Left hindlimb (tissue), 1 donor: ENCODE data around the gene NTNG1.

Experiments used
- DNase-seq: peaks from one replicate; pipeline ENCODE4 v3.0.0-alpha.2; 2018

Gene NTNG1

GRCh38 chr1:107344268-107344760 is 203.5 kb downstream of the NTNG1 start:
- DNase-seq, result no peak

GRCh38 chr1:107344836-107345235 is 204.0 kb downstream of the NTNG1 start:
- DNase-seq, result no peak

- no peak for DNase-seq
These were observed 212.0 kb downstream of the NTNG1 start for GRCh38 chr1:107352850-107353249.

- DNase-seq, result no peak
These were observed 216.5 kb downstream of the NTNG1 start for GRCh38 chr1:107357376-107357775.

- DNase-seq, result no peak
These were observed 217.9 kb downstream of the NTNG1 start for GRCh38 chr1:107358619-107359327.

GRCh38 chr1:107359472-107360241 is 218.8 kb downstream of the NTNG1 start:
- DNase-seq, result no peak

GRCh38 chr1:107362468-107363140 is 221.8 kb downstream of the NTNG1 start:
- DNase-seq, result no peak

- no peak for DNase-seq
These were observed 222.3 kb downstream of the NTNG1 start for GRCh38 chr1:107363154-107363553.

GRCh38 chr1:107365527-107366240 is 224.8 kb downstream of the NTNG1 start:
- no peak for DNase-seq

GRCh38 chr1:107378426-107378825 is 237.6 kb downstream of the NTNG1 start:
- no peak for DNase-seq

GRCh38 chr1:107378866-107379265 is 238.0 kb downstream of the NTNG1 start:
- no peak for DNase-seq

- DNase-seq, result no peak
These were observed 239.0 kb downstream of the NTNG1 start for GRCh38 chr1:107379826-107380225.

- DNase-seq, result no peak
These were observed 248.9 kb downstream of the NTNG1 start for GRCh38 chr1:107389410-107390396.

- DNase-seq, result no peak
These were observed 253.5 kb downstream of the NTNG1 start for GRCh38 chr1:107394301-107394700.

GRCh38 chr1:107401704-107402103 is 260.9 kb downstream of the NTNG1 start:
- DNase-seq, result no peak

GRCh38 chr1:107404756-107405155 is 263.9 kb downstream of the NTNG1 start:
- DNase-seq, result no peak

GRCh38 chr1:107405236-107405635 is 264.4 kb downstream of the NTNG1 start:
- DNase-seq, result no peak

- DNase-seq, result no peak
These were observed 266.2 kb downstream of the NTNG1 start for GRCh38 chr1:107407011-107407410.

- DNase-seq, result no peak
These were observed 272.7 kb downstream of the NTNG1 start for GRCh38 chr1:107413546-107413945.

GRCh38 chr1:107413951-107414350 is 273.1 kb downstream of the NTNG1 start:
- no peak for DNase-seq

- no peak for DNase-seq
These were observed 273.7 kb downstream of the NTNG1 start for GRCh38 chr1:107414550-107414949.

GRCh38 chr1:107415241-107415640 is 274.4 kb downstream of the NTNG1 start:
- no peak for DNase-seq
